GM12892 (cell line): ENCODE results near the gene CCDC63.

Experiments
- POLR2A ChIP-seq: IDR thresholded peaks from 2 replicates; pipeline ENCODE4 v1.6.1; 2011; ENCODE audit warnings: low read depth, low read length, control low read depth
- POLR2AphosphoS5 ChIP-seq: IDR thresholded peaks from 2 replicates; pipeline ENCODE4 v1.6.1; 2011; ENCODE audit warnings: low read depth, low read length, control low read depth

- no peak for TF ChIP-seq POLR2A
- TF ChIP-seq POLR2AphosphoS5 = no peak
Observed at GRCh38 chr12:110948041-110948440, 101.3 kb downstream of the CCDC63 start.
